Amniotic stem cell (primary cell): Measurements from ENCODE around the gene CAMK2B.

Experiments
- DNase-seq: peaks from one replicate; lab custom pipeline; 2025; lab: John Stamatoyannopoulos, UW

The CAMK2B gene

DNA sequence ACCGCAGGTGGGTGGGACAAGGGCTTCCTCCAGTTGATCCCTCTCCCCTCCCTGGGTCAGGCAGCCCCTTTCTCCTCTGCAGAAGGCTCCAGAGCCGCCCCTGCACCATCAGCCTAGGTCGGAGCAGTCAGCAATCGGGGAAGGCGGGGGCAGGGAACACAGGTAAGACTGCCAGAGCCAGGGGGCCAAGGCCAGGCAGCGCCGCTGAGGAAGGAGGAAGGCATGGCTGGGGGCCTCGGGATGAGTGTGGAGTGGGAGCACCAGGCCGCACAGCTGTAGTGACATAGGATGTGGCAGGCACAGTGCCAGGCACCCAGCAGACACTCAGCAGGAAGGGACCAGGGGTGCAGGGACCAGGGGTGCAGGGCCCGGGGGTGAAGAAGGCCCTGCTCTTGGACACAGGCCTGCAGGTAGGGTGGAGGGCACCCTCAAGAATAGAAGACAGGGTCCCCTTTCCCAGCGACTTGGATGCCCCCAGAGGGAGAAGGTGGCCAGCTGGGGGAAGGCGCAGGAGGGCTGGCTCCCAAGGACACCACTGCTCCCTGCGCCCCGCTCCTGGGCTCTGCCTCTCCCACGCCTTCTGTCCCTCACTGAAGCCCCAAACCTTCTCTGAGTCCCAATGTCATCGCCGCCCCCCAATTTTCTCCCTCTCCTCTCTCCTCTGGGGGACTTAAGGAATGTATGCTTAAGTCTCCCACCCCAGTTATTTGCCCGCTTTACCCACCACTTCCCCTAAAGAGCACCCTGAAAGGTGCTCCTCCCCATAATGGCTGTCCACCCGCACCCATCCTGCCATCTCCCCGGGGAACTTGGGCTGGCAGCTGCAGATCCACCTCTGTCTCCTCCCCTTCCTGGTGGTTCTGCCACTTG lies 38.5 kb downstream of the CAMK2B start:
- DNase-seq: no peak

- no peak for DNase-seq
These were observed 39.2 kb downstream of the CAMK2B start for GRCh38 chr7:44286182-44286617.

GRCh38 chr7:44285561-44285960 lies 39.8 kb downstream of the CAMK2B start:
- DNase-seq: no peak

GRCh38 chr7:44284881-44285541 lies 40.4 kb downstream of the CAMK2B start:
- no peak for DNase-seq

- DNase-seq: no peak
These were observed 41.2 kb downstream of the CAMK2B start for GRCh38 chr7:44284216-44284615.

DNA sequence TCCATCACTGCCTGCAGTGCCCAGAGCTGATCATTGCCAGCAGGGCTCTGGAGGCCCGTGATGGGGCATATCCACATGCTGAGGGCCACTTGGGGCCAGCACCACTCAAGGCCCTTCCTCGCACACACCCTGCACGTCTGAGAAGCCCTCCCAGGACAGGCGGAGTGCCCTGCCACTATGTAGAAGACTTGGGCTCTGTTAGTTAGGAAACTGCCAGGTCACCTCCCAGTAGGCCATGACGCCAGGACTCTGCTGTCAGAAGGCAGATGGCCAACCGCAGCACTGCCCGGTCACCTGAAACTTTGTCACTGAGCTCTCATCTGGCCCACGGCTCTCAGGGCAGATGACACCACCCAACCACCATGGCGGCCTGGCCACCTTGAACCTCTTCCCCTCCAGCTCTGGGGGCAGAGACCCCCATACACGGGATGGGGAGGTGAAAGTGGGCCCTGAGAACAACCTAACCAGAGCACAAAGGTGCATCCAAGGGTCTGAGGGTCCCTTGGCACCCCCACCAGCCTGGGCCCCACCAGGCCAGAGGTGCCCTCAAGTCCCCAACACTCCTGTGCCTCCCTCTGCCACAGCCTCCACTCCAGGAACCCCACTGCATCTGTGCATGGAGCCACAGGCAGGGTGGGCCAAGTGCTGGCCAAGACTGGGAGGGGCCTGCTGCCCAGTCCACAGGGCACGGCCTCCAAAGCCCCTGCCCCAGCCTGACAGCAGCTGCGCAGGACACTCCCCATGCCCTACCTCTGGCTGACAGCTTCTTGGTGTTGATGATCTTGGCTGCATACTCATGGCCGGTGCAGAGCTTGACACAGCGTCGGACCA lies 41.8 kb downstream of the CAMK2B start:
- no peak for DNase-seq

DNA sequence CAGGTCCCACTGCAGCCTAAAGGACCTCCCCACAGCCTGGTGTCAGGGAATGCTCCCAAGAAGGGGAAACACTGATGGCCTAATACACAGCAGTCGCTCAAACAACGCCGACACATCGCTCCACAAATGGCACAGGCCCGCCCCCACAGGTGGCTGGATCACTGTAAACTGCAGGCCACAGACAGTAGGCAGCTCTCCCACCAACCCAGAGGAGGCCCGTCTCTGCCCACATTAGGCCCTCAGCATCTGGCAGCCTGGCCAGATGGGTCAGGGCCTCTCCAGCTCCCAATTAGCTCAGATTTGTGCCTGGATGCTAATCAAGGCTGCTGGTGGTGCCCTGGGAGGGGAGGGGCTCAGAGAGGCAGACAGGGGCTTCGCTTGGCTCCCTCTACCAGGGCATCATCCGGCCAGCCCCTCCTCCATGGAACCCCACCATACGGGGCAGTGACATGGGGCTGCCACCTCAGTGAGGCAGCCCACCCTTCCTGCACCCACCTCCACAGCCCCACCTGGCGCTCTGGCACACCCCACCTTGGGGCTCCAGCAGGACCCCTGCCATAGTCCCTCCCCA lies 42.7 kb downstream of the CAMK2B start:
- no peak for DNase-seq

GRCh38 chr7:44281811-44282600 lies 43.4 kb downstream of the CAMK2B start:
- DNase-seq: no peak

DNA sequence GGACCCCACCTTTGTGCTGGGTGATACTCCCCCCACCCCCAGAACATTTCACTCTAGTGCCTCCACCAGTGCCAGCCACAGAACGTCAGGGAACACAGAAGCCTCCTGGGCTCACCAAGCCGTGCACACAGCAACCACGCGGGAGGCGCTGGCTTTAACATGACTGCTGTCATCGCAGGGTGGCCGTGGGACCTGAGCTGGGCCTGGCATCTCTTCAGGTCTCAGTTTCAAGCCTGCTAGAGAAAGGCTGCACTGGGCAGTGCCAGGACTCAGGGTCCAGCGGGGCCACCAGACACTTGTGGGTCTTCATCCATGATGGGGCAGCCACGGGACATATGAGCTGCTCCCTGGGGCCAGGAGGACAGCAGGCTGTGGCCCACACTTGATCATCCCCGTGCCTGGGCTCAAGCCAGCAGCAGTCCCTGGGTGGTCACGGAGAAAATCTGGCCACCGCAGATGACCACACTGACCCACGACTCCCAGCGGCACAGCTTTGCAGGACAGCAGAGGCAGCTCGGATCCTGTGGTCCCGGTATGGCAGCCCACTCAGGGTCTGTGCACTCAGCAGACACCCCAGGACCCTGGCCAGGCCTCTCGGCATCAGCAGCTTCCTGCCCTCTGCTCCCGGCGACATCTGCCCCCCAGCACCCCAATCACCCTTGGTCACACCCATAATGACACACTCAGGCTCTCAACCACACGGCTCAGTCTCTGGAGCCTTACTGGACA lies 44.2 kb downstream of the CAMK2B start:
- DNase-seq: no peak

GRCh38 chr7:44280636-44280992 lies 44.8 kb downstream of the CAMK2B start:
- DNase-seq: no peak

- DNase-seq: no peak
These were observed 45.5 kb downstream of the CAMK2B start for GRCh38 chr7:44279731-44280505.

GRCh38 chr7:44279286-44279685 lies 46.1 kb downstream of the CAMK2B start:
- DNase-seq: no peak

DNA sequence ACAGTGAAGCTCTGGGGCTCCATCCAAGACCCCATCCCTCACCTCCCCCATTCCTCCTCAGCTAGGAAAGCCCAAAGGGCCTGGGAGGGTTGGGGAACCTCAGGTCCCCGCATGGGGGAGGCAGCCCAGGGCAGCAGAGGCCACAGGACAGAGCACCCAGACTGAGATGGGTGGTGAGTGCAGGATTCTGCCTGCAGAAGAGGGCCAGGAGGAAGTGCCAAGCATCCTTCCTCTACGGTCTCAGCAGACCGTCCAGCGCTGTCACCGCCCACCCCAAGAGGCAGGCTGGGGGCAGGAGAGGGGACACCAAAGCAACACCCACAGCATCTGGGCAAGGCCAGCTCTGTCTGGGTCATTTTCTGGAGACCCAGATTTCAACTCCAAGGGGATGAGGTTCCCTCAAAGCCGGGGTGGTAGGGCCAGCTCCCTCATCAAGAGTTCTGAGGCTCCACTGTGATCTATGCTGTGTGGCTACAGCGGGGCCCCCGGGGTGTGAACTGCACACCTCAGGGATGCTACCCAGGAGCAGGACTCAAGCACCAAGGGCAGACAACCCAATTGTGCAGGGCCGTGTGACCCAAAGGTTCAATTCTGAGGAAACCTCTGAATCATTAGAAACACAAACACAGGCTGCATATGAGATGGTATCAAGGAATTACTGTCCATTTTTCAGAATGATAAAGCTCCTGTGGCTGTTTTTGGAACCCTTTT lies 46.8 kb downstream of the CAMK2B start:
- no peak for DNase-seq

- no peak for DNase-seq
These were observed 47.5 kb downstream of the CAMK2B start for GRCh38 chr7:44277851-44278250.

- DNase-seq: no peak
These were observed 48.0 kb downstream of the CAMK2B start for GRCh38 chr7:44277391-44277790.

DNA sequence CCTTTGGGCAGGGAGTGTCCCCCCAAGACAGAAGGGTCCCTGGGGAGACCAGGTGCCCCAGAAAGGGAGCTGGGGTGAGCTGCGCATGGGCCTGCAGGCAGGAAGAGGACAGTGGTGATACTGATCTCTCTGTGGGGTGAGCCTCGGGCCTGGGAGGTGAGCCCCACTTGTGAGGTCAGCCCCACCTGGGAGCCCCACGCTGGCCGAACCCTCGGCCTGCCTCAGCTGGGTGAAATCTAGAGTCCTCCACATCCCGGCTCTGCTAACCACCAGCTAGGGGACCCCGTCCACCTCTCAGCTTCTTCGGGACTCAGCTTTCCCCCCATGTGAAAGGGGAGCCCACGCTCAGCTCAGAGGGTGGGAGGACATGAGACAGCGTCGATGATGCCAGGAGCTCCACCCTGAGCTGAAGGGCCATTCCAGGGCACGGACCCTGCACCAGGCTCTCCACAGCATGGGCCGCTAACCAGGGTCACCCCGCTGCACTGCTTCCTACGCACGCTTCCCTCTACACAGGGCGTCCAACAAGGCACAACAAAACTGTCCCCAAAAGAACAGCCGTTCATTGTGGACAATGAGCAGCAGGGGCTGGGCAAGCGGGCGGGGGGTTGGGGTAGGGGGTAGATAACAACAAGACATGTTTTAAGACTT lies 48.7 kb downstream of the CAMK2B start:
- no peak for DNase-seq

DNA sequence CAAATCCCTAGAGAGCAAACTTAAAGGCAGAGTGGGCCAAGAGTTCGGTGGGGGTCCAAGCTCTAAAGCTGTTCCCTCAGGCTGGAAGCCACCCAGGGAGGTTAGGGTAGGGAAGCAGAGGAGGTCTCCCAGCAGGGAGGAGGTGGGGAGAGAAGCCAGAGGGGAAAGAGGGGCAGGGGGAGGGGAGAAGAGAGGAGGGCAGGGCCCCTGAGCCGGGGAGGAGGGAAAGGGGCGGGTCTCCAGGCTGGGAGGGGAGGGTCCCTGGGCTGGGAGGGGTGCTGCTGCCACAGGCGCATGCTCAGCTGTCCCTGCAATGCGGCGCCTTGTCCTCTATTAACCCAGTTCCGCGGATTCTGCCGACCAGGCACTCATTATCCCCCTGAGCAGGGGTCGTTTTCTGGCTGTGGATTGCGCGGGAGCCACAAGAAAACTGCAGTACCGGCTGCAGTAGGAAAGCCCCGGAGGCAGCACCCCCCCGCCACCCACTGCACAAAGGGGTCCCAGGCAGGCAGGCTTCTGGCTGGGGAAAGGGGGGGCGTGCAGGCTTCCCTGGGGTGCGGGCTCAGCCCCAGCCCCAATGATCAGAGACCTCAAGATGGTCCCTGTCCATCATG lies 49.3 kb downstream of the CAMK2B start:
- no peak for DNase-seq

DNA sequence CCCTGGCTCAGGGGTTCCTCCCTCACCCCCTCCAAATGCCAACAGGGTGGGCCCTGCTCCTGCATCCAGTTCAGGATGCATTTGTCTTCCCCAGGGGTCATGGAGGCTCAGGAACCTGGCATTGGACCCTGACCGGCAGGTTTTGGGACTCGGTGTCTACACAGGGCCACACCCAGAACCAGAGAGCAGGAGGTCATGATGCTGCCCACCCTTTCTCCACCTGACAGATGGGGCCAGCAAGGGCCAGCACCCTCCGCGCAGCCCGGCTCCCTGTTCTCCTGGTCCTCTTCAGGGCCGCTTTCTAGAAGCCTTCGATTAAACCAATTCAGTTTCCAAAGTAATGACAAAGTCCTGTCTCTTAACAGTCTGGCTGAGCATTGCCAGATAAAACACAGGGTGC lies 50.2 kb downstream of the CAMK2B start:
- no peak for DNase-seq
